8988T (cell line): ENCODE data around the gene KCNAB1.

Experiments used
- DNase-seq: peaks from one replicate; pipeline ENCODE4 v3.0.0; 2011

KCNAB1 gene

GRCh38 chr3:156586905-156587759 is 466.8 kb downstream of the KCNAB1 start:
- DNase-seq: no peak

DNA sequence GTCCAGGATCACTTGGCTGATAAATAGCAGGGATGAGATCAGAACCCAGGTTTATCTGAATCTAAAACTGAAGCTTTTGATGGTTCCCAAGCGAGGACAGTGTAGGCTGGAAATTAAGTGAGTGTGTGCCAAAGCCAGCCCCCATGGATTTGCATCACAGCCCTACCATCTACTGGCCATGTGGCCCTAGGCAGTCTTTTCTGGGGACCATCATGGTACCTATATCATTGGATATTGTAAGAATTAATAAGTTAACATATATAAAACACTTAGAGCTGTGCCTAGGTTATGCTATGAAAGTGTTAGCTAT is 467.3 kb downstream of the KCNAB1 start:
- DNase-seq: no peak
